GM12878 (cell line): ENCODE results near the gene TNRC18. TPM values are rescaled to one million over a fixed set of nuclear protein-coding genes. Genes with fewer than 3 reads are reported as not detected.

Experiments used
- ATAC-seq: fragments of 200-7000 bp; cut with Tn5 transposase; 3 replicates; pipeline ENCODE4 v1.9.1; 2020; ENCODE audit warnings: mild to moderate bottlenecking, moderate library complexity
- BruUV-seq: library from RNA; stranded (reverse); fragments of 400-500 nt; replicated peaks from 2 replicates; lab custom pipeline; 2021; lab: Mats Ljungman, UMichigan
- CTCF ChIA-PET: fragments of 300-600 bp; sonication (Branson Sonifier 250); formaldehyde crosslinking; extraction: SDS; loops from one replicate; lab custom pipeline; 2021; ENCODE audit warnings: inconsistent platforms; lab: Yijun Ruan, JAX
- POLR2A ChIA-PET: fragments of 350-600 bp; formaldehyde crosslinking; extraction: SDS; loops from one replicate; lab custom pipeline; 2021; ENCODE audit warnings: inconsistent platforms; lab: Charles Lee
- RAD21 ChIA-PET: fragments of 300-600 bp; sonication (Branson Sonifier 250); formaldehyde crosslinking; loops from one replicate; lab custom pipeline; 2023; ENCODE audit warnings: antibody characterized with exemption; ENCODE audit not compliant: unreplicated experiment; lab: Charles Lee
- SMC1A ChIA-PET: fragments of 300-600 bp; sonication (Branson Sonifier 250); formaldehyde crosslinking; loops from one replicate; lab custom pipeline; 2023; ENCODE audit not compliant: unreplicated experiment, uncharacterized antibody; lab: Charles Lee
- DNase-seq: peaks from one replicate; pipeline ENCODE4 v3.0.0-alpha.2; 2011; ENCODE audit warnings: low read depth, low spot score
- FAIRE-seq: peaks from 3 replicates; lab custom pipeline; 2011; peaks lifted over from hg19 to GRCh38; lab: Jason Lieb, UNC
- H2AFZ ChIP-seq: 2 replicates; pipeline ENCODE4 v1.6.0; 2011; ENCODE audit warnings: low read depth, low read length, control low read depth; ENCODE audit not compliant: control insufficient read depth
- H3K27ac ChIP-seq: 2 replicates; pipeline ENCODE4 v1.5.1; 2011; ENCODE audit warnings: control low read depth; ENCODE audit not compliant: control insufficient read depth, insufficient read depth
- H3K27me3 ChIP-seq, 2 experiments: replicated peaks in 1 of 2; 2 replicates each; pipeline versions ENCODE4 v1.6.0 to v1.6.1; 2011; ENCODE audit warnings: low read length in 1 of 2; ENCODE audit not compliant: control insufficient read depth in 2 of 2, insufficient read depth in 2 of 2
- H3K36me3 ChIP-seq, 2 experiments: 2 replicates each; pipeline ENCODE4 v1.5.1; 2011; ENCODE audit warnings: low read length in 1 of 2; ENCODE audit not compliant: control insufficient read depth in 2 of 2, insufficient read depth in 2 of 2
- H3K4me1 ChIP-seq: 2 replicates; pipeline ENCODE4 v1.6.1; 2011; ENCODE audit warnings: mild to moderate bottlenecking, low read length, moderate library complexity, mixed read lengths; ENCODE audit not compliant: control insufficient read depth, insufficient read depth
- H3K4me2 ChIP-seq: 2 replicates; pipeline ENCODE4 v1.6.0; 2011; ENCODE audit warnings: control low read depth; ENCODE audit not compliant: control insufficient read depth, insufficient read depth
- H3K4me3 ChIP-seq: fragments of 200-600 bp; sonication (generic); 2 replicates; pipeline ENCODE4 v1.5.1; 2016
- H3K79me2 ChIP-seq: 2 replicates; pipeline ENCODE4 v1.6.0; 2011; ENCODE audit warnings: low read length; ENCODE audit not compliant: control insufficient read depth, insufficient read depth
- H3K9ac ChIP-seq: 2 replicates; pipeline ENCODE4 v1.8.0; 2011; ENCODE audit warnings: low read length, control low read depth, mixed read lengths; ENCODE audit not compliant: control insufficient read depth, insufficient read depth
- H3K9me3 ChIP-seq: replicated peaks from 3 replicates; pipeline ENCODE4 v1.5.1; 2011; ENCODE audit warnings: mild to moderate bottlenecking, low read length; ENCODE audit not compliant: control insufficient read depth, insufficient read depth
- H4K20me1 ChIP-seq: 2 replicates; pipeline ENCODE4 v1.6.0; 2011; ENCODE audit not compliant: control insufficient read depth, insufficient read depth
- CEBPZ ChIP-seq: fragments of 150-350 bp; IDR thresholded peaks from 2 replicates; pipeline ENCODE4 v1.6.1; 2016; ENCODE audit warnings: low read depth, low read length
- IKZF2 ChIP-seq, 2 experiments: fragments of 450-650 bp; IDR thresholded peaks; 2 replicates each; pipeline ENCODE4 v1.6.1; 2017; ENCODE audit warnings: mild to moderate bottlenecking in 2 of 2, moderate library complexity in 2 of 2
- JUNB ChIP-seq: IDR thresholded peaks from 2 replicates; pipeline ENCODE4 v1.6.1; 2016; ENCODE audit warnings: antibody characterized with exemption, mild to moderate bottlenecking
- KAT2A ChIP-seq: conservative IDR thresholded peaks from 2 replicates; pipeline ENCODE4 v1.6.1; 2011; ENCODE audit warnings: low read depth, low read length; ENCODE audit not compliant: control insufficient read depth
- MTA3 ChIP-seq: IDR thresholded peaks from 2 replicates; pipeline ENCODE4 v1.6.1; 2012; ENCODE audit warnings: low read length, inconsistent platforms, borderline replicate concordance
- NR2F1 ChIP-seq: fragments of 450-650 bp; conservative IDR thresholded peaks from 2 replicates; pipeline ENCODE4 v1.6.1; 2017; ENCODE audit warnings: mild to moderate bottlenecking
- RAD21 ChIP-seq: IDR thresholded peaks from 2 replicates; pipeline ENCODE4 v1.6.1; 2011; ENCODE audit warnings: mild to moderate bottlenecking, low read depth, low read length, moderate library complexity; ENCODE audit not compliant: insufficient read depth
- RFX5 ChIP-seq: IDR thresholded peaks from 2 replicates; pipeline ENCODE4 v1.6.1; 2011; ENCODE audit warnings: low read depth, low read length, improper control_type of control experiment
- SREBF2 ChIP-seq: IDR thresholded peaks from 2 replicates; pipeline ENCODE4 v1.6.1; 2012; ENCODE audit warnings: mild to moderate bottlenecking, low read length
- SUZ12 ChIP-seq: fragments of 200-600 bp; sonication (generic); IDR thresholded peaks from one replicate; pipeline ENCODE4 v1.6.1; 2018; ENCODE audit warnings: antibody characterized with exemption, mild to moderate bottlenecking; ENCODE audit not compliant: unreplicated experiment
- TCF3 ChIP-seq: IDR thresholded peaks from 2 replicates; pipeline ENCODE4 v1.6.1; 2012; ENCODE audit warnings: low read depth, mild to moderate bottlenecking, low read length, borderline replicate concordance; ENCODE audit not compliant: insufficient read depth
- ZNF207 ChIP-seq: fragments of 450-650 bp; IDR thresholded peaks from 2 replicates; pipeline ENCODE4 v1.6.1; 2014; ENCODE audit warnings: antibody characterized with exemption, mild to moderate bottlenecking, borderline replicate concordance
- WGBS: methylation state at CpG from one replicate; pipeline ENCODE4 v1.1.6; 2016; ENCODE audit warnings: low lambda C conversion rate; ENCODE audit not compliant: insufficient replicate concordance, insufficient coverage; ENCODE audit errors: missing lambda C conversion rate; 5-methylcytosine and 5-hydroxymethylcytosine counted together
- in situ Hi-C: fragments of 300-500 bp; cut with MboI; formaldehyde crosslinking; loops from 9 replicates; pipeline ENCODE4 v1.14.3; 2018; ENCODE audit warnings: mixed read lengths
- intact Hi-C: fragments of 100-400 bp; cut with micrococcal nuclease; formaldehyde crosslinking; loops from one replicate; pipeline ENCODE4 v1.14.2; 2022; ENCODE audit not compliant: unreplicated experiment
- polyA plus RNA-seq, 11 experiments: library from polyadenylated mRNA; depleted of rRNA in 4 of 11; unstranded in 6 of 11; stranded (reverse) in 5 of 11; fragments of >200 nt; fragmentation: Nextera tagmentation in 4 of 11; fragmentation: Illumina TruSeq in 1 of 11; extraction: Ambion mirVana in 4 of 11; extraction: Trizol in 1 of 11; gene quantifications; 1 replicate in 1 of 11; 2 replicates in 10 of 11; pipeline versions ENCODE4 v1.2.1 to v1.2.3, GENCODE V29; 2011 to 2016; ENCODE audit warnings: inconsistent platforms in 2 of 11, missing spikeins in 2 of 11, low read depth in 1 of 11
- total RNA-seq, 4 experiments: library from RNA; depleted of rRNA in 3 of 4; stranded (reverse); fragments of >200 nt in 3 of 4; fragmentation: Illumina TruSeq in 1 of 4; extraction: Trizol in 1 of 4; gene quantifications; 2 replicates each; pipeline versions ENCODE4 v1.2.1 to v1.2.3, GENCODE V29; 2013 to 2021
- TF ChIP-seq, protein P1 (sequence below): IDR thresholded peaks from 2 replicates; pipeline ENCODE4 v1.6.1; 2012; ENCODE audit warnings: improper control_type of control experiment, low read depth, low read length; ENCODE audit not compliant: insufficient replicate concordance

TNRC18 gene
- total and polyA plus RNA-seq, 10 of the 15 experiments (the other 5 are each of a cell fraction or from before 2014, with no cell fraction given): 0.02 to 31.7 (median 5.4) TPM

DNA sequence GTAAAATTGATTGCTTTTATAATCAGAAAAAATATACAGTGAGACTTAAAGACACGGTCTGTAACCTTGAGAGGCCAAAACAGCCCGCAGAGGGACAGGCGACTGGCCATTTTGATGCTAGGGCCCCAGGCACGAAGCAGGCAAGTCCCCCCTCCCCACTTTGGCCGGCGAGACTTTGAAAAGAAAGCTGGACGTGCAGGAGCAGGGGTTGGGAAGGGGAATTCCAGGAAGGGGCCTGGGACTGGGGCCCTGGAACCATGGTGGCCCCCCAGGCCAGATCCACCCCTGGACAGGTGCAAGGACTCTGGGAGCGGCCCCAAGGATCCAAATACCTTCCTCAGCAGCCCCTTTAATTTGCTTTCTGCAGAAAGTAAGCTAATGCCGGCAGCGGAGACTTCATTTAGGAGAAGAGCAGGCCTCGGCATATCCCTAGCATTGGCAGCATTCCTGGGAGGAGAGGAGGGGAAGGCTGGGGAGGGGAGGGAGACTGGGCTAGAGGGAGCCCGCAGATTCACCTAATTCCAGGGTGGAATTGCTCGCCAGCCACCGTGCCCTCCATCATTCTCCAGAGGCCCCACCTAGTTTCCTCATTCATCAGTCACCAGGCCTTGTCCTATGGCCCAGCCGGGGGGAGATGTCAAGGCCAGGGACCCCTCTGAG is 24.9 kb upstream of the TNRC18 start:
- ChIA-PET CTCF (interaction anchor here (2.8 to 5.8 kb wide), 4 partner anchors 52 to 208 kb away, joined by 11 to 80 read pairs (median 64); no protein-coding TSS in a partner anchor), SMC1A (interaction anchor here (1.1 to 3.4 kb wide), 6 partner anchors 9 to 208 kb away, joined by 3 to 32 read pairs (median 8); no protein-coding TSS in a partner anchor), RAD21 (interaction anchor here (4.4 to 5.0 kb wide), 3 partner anchors 52 to 208 kb away, joined by 45 to 84 read pairs (median 45); no protein-coding TSS in a partner anchor), POLR2A (interaction anchor here (1.0 kb wide), 1 partner anchor 35 kb away, joined by 3 read pairs; no protein-coding TSS in a partner anchor)
- intact Hi-C loops (no loop called here), in situ Hi-C loops (no loop called here)
- FAIRE-seq: no peak
- Histone ChIP-seq H3K9ac (no peak overlapping the region), H3K4me2 (no peak overlapping the region), H3K36me3 (no peaks in the 10 kb centered on the region), H3K4me1 (no peaks in the 10 kb centered on the region), H3K27me3 (no peaks in the 10 kb centered on the region; a peak in 1 of 4 replicates), H3K79me2 (no peaks in the 10 kb centered on the region), H3K4me3 (no peak overlapping the region), H4K20me1 (no peaks in the 10 kb centered on the region), H3K27ac (no peak overlapping the region), H3K9me3 (no peaks in the 10 kb centered on the region), H2AFZ (no peak overlapping the region)
- no TSS peak for BruUV-seq
- no peak for DNase-seq
- 62% methylated on average over 12 of the region's 15 CpGs for WGBS
- no peak for ATAC-seq
- TF ChIP-seq CEBPZ (no peak), MTA3 (no peak), SREBF2 (no peak), IKZF2 (IDR thresholded peaks at IDR 0.05) (no peak), TCF3 (no peak), RFX5 (no peak), RAD21 (no peak), ZNF207 (no peak), JUNB (no peak), SUZ12 (no peak), KAT2A (no peak), NR2F1 (no peak)
- TF ChIP-seq, protein P1, sequence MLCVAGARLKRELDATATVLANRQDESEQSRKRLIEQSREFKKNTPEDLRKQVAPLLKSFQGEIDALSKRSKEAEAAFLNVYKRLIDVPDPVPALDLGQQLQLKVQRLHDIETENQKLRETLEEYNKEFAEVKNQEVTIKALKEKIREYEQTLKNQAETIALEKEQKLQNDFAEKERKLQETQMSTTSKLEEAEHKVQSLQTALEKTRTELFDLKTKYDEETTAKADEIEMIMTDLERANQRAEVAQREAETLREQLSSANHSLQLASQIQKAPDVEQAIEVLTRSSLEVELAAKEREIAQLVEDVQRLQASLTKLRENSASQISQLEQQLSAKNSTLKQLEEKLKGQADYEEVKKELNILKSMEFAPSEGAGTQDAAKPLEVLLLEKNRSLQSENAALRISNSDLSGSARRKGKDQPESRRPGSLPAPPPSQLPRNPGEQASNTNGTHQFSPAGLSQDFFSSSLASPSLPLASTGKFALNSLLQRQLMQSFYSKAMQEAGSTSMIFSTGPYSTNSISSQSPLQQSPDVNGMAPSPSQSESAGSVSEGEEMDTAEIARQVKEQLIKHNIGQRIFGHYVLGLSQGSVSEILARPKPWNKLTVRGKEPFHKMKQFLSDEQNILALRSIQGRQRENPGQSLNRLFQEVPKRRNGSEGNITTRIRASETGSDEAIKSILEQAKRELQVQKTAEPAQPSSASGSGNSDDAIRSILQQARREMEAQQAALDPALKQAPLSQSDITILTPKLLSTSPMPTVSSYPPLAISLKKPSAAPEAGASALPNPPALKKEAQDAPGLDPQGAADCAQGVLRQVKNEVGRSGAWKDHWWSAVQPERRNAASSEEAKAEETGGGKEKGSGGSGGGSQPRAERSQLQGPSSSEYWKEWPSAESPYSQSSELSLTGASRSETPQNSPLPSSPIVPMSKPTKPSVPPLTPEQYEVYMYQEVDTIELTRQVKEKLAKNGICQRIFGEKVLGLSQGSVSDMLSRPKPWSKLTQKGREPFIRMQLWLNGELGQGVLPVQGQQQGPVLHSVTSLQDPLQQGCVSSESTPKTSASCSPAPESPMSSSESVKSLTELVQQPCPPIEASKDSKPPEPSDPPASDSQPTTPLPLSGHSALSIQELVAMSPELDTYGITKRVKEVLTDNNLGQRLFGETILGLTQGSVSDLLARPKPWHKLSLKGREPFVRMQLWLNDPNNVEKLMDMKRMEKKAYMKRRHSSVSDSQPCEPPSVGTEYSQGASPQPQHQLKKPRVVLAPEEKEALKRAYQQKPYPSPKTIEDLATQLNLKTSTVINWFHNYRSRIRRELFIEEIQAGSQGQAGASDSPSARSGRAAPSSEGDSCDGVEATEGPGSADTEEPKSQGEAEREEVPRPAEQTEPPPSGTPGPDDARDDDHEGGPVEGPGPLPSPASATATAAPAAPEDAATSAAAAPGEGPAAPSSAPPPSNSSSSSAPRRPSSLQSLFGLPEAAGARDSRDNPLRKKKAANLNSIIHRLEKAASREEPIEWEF: no peak
